ENCODE data around the gene NR6A1.

DNA sequence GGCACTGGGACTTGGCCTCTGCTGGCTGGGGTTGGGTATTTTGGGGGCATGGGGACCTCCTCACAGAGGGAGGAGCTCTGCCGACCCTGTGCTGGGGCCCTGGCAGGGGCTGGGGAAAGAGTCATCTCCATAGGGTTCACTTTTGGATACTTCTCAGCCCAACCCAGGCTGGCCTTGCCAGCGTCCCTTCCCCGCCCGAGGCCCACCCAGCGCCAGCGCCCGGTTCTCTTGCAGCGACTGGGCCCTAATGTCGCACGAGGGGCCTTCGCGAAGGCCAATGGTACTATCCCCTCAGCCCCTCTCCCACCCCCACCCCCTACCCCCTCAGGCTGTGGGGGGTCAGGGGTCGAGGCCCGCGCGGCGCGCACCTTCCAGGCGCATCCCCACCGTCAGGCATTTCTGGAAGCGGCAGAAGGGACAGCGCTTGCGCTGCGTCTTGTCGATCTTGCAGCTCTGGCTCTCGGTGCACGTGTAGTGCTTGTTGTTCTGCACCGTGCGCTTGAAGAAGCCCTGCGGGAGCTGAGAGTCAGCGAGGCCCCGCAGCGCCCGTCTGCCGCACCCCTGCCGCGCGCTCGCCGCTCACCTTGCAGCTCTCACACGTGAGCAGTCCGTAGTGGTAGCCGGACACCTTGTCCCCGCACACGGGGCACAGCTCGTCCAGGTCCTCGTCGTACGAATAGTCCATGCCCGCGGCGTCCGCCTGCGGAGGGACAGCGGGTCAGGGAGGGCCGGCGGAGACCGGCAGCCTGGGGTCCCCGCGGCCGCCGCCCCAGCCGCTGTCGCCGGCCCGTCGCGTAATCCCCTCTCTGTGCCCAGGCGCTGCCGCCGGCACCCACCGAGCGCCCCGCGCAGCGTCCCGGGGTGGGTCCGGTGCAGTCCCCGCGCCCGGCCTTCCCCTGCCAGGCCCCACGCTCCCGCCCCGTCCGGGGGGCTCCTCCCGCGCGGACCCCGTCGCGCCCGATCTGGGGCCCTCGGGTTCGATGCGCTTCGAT lies 268.1 kb downstream of the NR6A1 start:
- no peak for TF ChIP-seq CTCF (IDR thresholded peaks at IDR 0.05)
- peak; percentile 23 for TF ChIP-seq EZH2phosphoT487 (IDR thresholded peaks at IDR 0.05)

All from neural progenitor cell (in vitro differentiated cells).